ENCODE data around the gene GLT8D2.

- no peak for TF ChIP-seq RCOR1 (IDR thresholded peaks at IDR 0.05; ENCODE audit: low read depth, low read length)
- no peak for TF ChIP-seq ZSCAN20 (CRISPR knock-in tag; IDR thresholded peaks at IDR 0.05)
- TF ChIP-seq POLR2A (IDR thresholded peaks at IDR 0.05; ENCODE audit: low read length): no peak
- no peak for TF ChIP-seq BCL3 (IDR thresholded peaks at IDR 0.05)
- TF ChIP-seq SMC3 (IDR thresholded peaks at IDR 0.05): no peak
- no peak for TF ChIP-seq CTCF (IDR thresholded peaks at IDR 0.05)
- no peak for TF ChIP-seq CHD2 (IDR thresholded peaks at IDR 0.05; ENCODE audit: low read length, partially characterized antibody)
- no peak for TF ChIP-seq RAD21 (conservative IDR thresholded peaks at IDR 0.05 in 1 of 2, IDR thresholded peaks at IDR 0.05 in 1 of 2)
- no peak for TF ChIP-seq CBX8 (IDR thresholded peaks at IDR 0.05)
- no peak for TF ChIP-seq REST (IDR thresholded peaks at IDR 0.05)
These were observed 89.3 kb downstream of the GLT8D2 start for GRCh38 chr12:103960616-103961227.
